ENCODE measurements around the gene GAST.

GAST gene

GRCh38 chr17:41734139-41734948, 22.2 kb downstream of the GAST start, which contains the start of gene HAP1:
Gene HAP1, minus strand, starts transcription at chr17:41734643. Its CDS starts 9 bp downstream, at chr17:41734634.
- intact Hi-C loops (cut with DNase I) = no loop called here
- DNase-seq = peak in 40 of 42 donors; percentile 22 to 79 (median 53)

- peak in 4 of 42 donors; percentile 6 to 20 (median 8) for DNase-seq
- intact Hi-C loops (cut with DNase I) = no loop called here
These were observed 22.8 kb downstream of the GAST start for GRCh38 chr17:41734949-41735313.

- DNase-seq = no peak
- intact Hi-C loops (cut with DNase I) = no loop called here
These were observed 23.6 kb downstream of the GAST start for GRCh38 chr17:41735744-41736143.

GRCh38 chr17:41736983-41737679, 25.0 kb downstream of the GAST start:
- intact Hi-C loops (cut with DNase I) = no loop called here
- DNase-seq = no peak

- intact Hi-C loops (cut with DNase I) = loop anchor here (1.0 kb wide), 1 partner anchor 64 kb away; no protein-coding TSS in a partner anchor
- DNase-seq = no peak
These were observed 25.5 kb downstream of the GAST start for GRCh38 chr17:41737680-41738023.

- intact Hi-C loops (cut with DNase I) = loop anchor here (1.0 kb wide), 1 partner anchor 63 kb away; no protein-coding TSS in a partner anchor
- DNase-seq = peak; percentile 55 to 94 (median 83)
These were observed 26.1 kb downstream of the GAST start for GRCh38 chr17:41738077-41738800.

- intact Hi-C loops (cut with DNase I) = loop anchor here (1.0 kb wide), 1 partner anchor 63 kb away; no protein-coding TSS in a partner anchor
- no peak for DNase-seq
These were observed 26.6 kb downstream of the GAST start for GRCh38 chr17:41738801-41739112.

GRCh38 chr17:41739661-41740352, 27.7 kb downstream of the GAST start:
- intact Hi-C loops (cut with DNase I) = no loop called here
- no peak for DNase-seq

- no peak for DNase-seq
- intact Hi-C loops (cut with DNase I) = no loop called here
These were observed 28.4 kb downstream of the GAST start for GRCh38 chr17:41740506-41740905.

- intact Hi-C loops (cut with DNase I) = no loop called here
- DNase-seq = no peak
These were observed 29.6 kb downstream of the GAST start for GRCh38 chr17:41741709-41742108.

- intact Hi-C loops (cut with DNase I) = no loop called here
- no peak for DNase-seq
These were observed 36.1 kb downstream of the GAST start for GRCh38 chr17:41748275-41748674.

- intact Hi-C loops (cut with DNase I) = no loop called here
- no peak for DNase-seq
These were observed 38.7 kb downstream of the GAST start for GRCh38 chr17:41750862-41751261.

GRCh38 chr17:41751288-41751687, 39.2 kb downstream of the GAST start:
- intact Hi-C loops (cut with DNase I) = no loop called here
- no peak for DNase-seq

GRCh38 chr17:41754066-41754465, 41.9 kb downstream of the GAST start:
- intact Hi-C loops (cut with DNase I) = no loop called here
- no peak for DNase-seq

GRCh38 chr17:41758601-41759000, 46.5 kb downstream of the GAST start:
- intact Hi-C loops (cut with DNase I) = no loop called here
- DNase-seq = no peak

GRCh38 chr17:41760878-41761277, 48.7 kb downstream of the GAST start:
- intact Hi-C loops (cut with DNase I) = no loop called here
- DNase-seq = no peak

- DNase-seq = no peak
- intact Hi-C loops (cut with DNase I) = no loop called here
These were observed 50.3 kb downstream of the GAST start for GRCh38 chr17:41762391-41762790.

- intact Hi-C loops (cut with DNase I) = no loop called here
- DNase-seq = no peak
These were observed 50.7 kb downstream of the GAST start for GRCh38 chr17:41762841-41763240.

- DNase-seq = no peak
- intact Hi-C loops (cut with DNase I) = no loop called here
These were observed 51.2 kb downstream of the GAST start for GRCh38 chr17:41763327-41763726.
